ENCODE results near the gene EIF2B4. TPM values are rescaled to one million over a fixed set of nuclear protein-coding genes. Genes with fewer than 3 reads are reported as not detected.

EIF2B4 gene
- total RNA-seq = 34.8 TPM

- Histone ChIP-seq H3K4me1 (peaks cover 9 to 23% of the 10 kb centered on the region in 2 donors), H3K9me3 (no peaks in the 10 kb centered on the region), H3K27me3 (no peaks in the 10 kb centered on the region), H3K36me3 (peaks cover 51 to 63% of the 10 kb centered on the region in 2 donors), H3K4me3 (peak within 1 kb of the TSS; percentile 70 to 84), H3K27ac (peak within 1 kb of the TSS; percentile 87 to 95)
- intact Hi-C loops (cut with DNase I) = loop anchor here (1.0 to 5.0 kb wide), 6 partner anchors 10 to 117 kb away; partner anchors contain the start of genes GTF3C2, IFT172, MPV17 and PPM1G
- TF ChIP-seq, protein P1, sequence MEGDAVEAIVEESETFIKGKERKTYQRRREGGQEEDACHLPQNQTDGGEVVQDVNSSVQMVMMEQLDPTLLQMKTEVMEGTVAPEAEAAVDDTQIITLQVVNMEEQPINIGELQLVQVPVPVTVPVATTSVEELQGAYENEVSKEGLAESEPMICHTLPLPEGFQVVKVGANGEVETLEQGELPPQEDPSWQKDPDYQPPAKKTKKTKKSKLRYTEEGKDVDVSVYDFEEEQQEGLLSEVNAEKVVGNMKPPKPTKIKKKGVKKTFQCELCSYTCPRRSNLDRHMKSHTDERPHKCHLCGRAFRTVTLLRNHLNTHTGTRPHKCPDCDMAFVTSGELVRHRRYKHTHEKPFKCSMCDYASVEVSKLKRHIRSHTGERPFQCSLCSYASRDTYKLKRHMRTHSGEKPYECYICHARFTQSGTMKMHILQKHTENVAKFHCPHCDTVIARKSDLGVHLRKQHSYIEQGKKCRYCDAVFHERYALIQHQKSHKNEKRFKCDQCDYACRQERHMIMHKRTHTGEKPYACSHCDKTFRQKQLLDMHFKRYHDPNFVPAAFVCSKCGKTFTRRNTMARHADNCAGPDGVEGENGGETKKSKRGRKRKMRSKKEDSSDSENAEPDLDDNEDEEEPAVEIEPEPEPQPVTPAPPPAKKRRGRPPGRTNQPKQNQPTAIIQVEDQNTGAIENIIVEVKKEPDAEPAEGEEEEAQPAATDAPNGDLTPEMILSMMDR (IDR thresholded peaks at IDR 0.05) = peak; percentile 68 to 87 (median 83)
- DNase-seq (ENCODE audit: low spot score in 2 of 2) = peak; percentile 97 to 100
These were observed at the start of gene EIF2B4, which contains the start of gene SNX17 for GRCh38 chr2:27370026-27370815. Gene EIF2B4 (minus strand): TSS chr2:27370338. CDS start chr2:27370314, 24 bp downstream. Gene SNX17 (plus strand): TSS chr2:27370616. CDS start chr2:27370744, 128 bp downstream.

- H3K27me3 ChIP-seq = no peaks in the 10 kb centered on the region
- H3K4me3 ChIP-seq = no peak overlapping the region
- no peaks in the 10 kb centered on the region for H3K9me3 ChIP-seq
- no peaks in the 10 kb centered on the region for H3K4me1 ChIP-seq
- no peak overlapping the region for H3K27ac ChIP-seq
- DNase-seq (ENCODE audit: low spot score in 2 of 2) = no peak
- TF ChIP-seq, protein P1 (IDR thresholded peaks at IDR 0.05) = no peak
- intact Hi-C loops (cut with DNase I) = no loop called here
- H3K36me3 ChIP-seq = no peaks in the 10 kb centered on the region
These were observed 46.0 kb upstream of the EIF2B4 start for GRCh38 chr2:27416151-27416550.

DNA sequence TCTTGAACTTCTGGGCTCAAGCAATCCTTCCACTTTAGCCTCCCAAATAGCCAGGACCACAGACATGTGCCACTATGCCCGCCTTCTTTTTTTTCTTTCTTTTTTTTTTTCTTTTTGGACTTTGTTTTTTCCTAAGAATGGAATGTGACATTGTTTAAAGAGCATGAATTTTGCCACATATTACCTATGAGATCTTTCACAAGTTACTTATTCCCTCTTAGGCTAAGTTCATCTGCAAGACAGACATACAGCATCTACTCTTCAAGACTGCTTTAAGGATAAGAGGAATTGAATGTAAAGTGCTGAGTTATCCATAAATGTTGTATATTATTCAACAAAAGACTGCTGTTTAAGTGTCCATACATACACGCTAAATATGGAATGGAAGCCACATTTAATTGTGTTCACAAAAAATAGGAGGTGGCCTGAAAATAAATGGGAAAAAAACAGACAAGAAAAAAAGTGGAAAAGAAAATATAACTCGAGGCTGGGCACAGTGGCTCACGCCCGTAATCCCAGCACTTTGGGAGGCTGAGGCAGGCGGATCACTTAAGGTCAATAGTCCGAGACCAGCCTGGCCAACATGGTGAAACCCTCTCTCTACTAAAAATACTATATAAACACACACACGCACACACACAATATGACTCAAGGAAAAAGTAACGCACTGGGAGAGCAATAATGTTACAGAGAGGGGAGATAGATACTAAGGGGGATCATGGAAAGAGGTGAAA lies 42.4 kb upstream of the EIF2B4 start:
- no peak for DNase-seq (ENCODE audit: low spot score in 2 of 2)
- Histone ChIP-seq H3K4me3 (no peak overlapping the region), H3K27me3 (no peaks in the 10 kb centered on the region), H3K4me1 (peaks cover 5 to 12% of the 10 kb centered on the region in 2 donors), H3K9me3 (no peaks in the 10 kb centered on the region), H3K36me3 (no peaks in the 10 kb centered on the region), H3K27ac (no peak overlapping the region)
- intact Hi-C loops (cut with DNase I) = no loop called here
- TF ChIP-seq, protein P1 (IDR thresholded peaks at IDR 0.05) = no peak

GRCh38 chr2:27409321-27410073 lies 39.4 kb upstream of the EIF2B4 start, which contains the start of gene PPM1G:
Gene PPM1G (minus strand): TSS chr2:27409591. CDS start chr2:27409422, 169 bp downstream.
- intact Hi-C loops (cut with DNase I) = loop anchor here (1.0 to 5.0 kb wide), 5 partner anchors 19 to 80 kb away; partner anchors contain the start of genes EIF2B4, IFT172, NRBP1 and SNX17
- Histone ChIP-seq H3K27ac (peak within 1 kb of the TSS; percentile 80 to 91), H3K9me3 (no peaks in the 10 kb centered on the region), H3K4me1 (peaks cover 6 to 12% of the 10 kb centered on the region in 2 donors), H3K27me3 (no peaks in the 10 kb centered on the region), H3K36me3 (no peaks in the 10 kb centered on the region), H3K4me3 (peak within 1 kb of the TSS; percentile 96 to 97)
- TF ChIP-seq, protein P1 (IDR thresholded peaks at IDR 0.05) = no peak
- peak; percentile 56 to 95 for DNase-seq (ENCODE audit: low spot score in 2 of 2)
